HepG2 (cell line): ENCODE measurements around the gene TMEM63B. TPM values are rescaled to one million over a fixed set of nuclear protein-coding genes. Genes with fewer than 3 reads are reported as not detected.

ENCODE experiments used
- ARNT2 ChIP-seq: sonication (generic); formaldehyde crosslinking; IDR thresholded peaks from 2 replicates; pipeline ENCODE4 v1.8.0; 2022; ENCODE audit warnings: mild to moderate bottlenecking, low read depth, missing genetic modification reagents, moderate library complexity
- ATF5 ChIP-seq: sonication (generic); formaldehyde crosslinking; IDR thresholded peaks from 2 replicates; pipeline ENCODE4 v1.4.0; 2020; ENCODE audit warnings: mild to moderate bottlenecking, low read depth, missing genetic modification reagents
- HMGXB4 ChIP-seq, 2 experiments: sonication (generic) in 1 of 2; formaldehyde crosslinking in 1 of 2; IDR thresholded peaks; 2 replicates each; pipeline versions ENCODE4 v1.4.0 to v1.6.1; 2018 to 2020; ENCODE audit warnings: missing genetic modification reagents in 2 of 2, borderline replicate concordance in 1 of 2, low read depth in 1 of 2, mild to moderate bottlenecking in 1 of 2, missing biosample characterization in 1 of 2
- NCOA5 ChIP-seq: sonication (generic); formaldehyde crosslinking; IDR thresholded peaks from 2 replicates; pipeline ENCODE4 v1.4.0; 2020; ENCODE audit warnings: missing genetic modification reagents
- SAP130 ChIP-seq: IDR thresholded peaks from 2 replicates; pipeline ENCODE4 v1.6.1; 2016; ENCODE audit warnings: low read depth
- ZHX2 ChIP-seq, 2 experiments: sonication (generic) in 1 of 2; formaldehyde crosslinking in 1 of 2; IDR thresholded peaks; 2 replicates each; pipeline versions ENCODE4 v1.6.1 to v1.9.0; 2014 to 2022; ENCODE audit warnings: antibody characterized with exemption in 1 of 2, borderline replicate concordance in 1 of 2, inconsistent platforms in 1 of 2, low read depth in 1 of 2, missing genetic modification reagents in 1 of 2
- ZMYM3 ChIP-seq: sonication (generic); formaldehyde crosslinking; IDR thresholded peaks from 2 replicates; pipeline ENCODE4 v1.5.1; 2020; ENCODE audit warnings: mild to moderate bottlenecking, missing genetic modification reagents
- ZNF138 ChIP-seq: sonication (generic); formaldehyde crosslinking; IDR thresholded peaks from 2 replicates; pipeline ENCODE4 v1.5.0; 2020; ENCODE audit warnings: mild to moderate bottlenecking, low read depth, missing genetic modification reagents
- ZNF414 ChIP-seq: sonication (generic); formaldehyde crosslinking; IDR thresholded peaks from 2 replicates; pipeline ENCODE4 v1.5.0; 2020; ENCODE audit warnings: missing genetic modification reagents
- ZNF567 ChIP-seq: sonication (generic); formaldehyde crosslinking; IDR thresholded peaks from 2 replicates; pipeline ENCODE4 v1.8.1; 2023; ENCODE audit warnings: mild to moderate bottlenecking, missing genetic modification reagents, borderline replicate concordance
- ZNF713 ChIP-seq: sonication (generic); formaldehyde crosslinking; IDR thresholded peaks from 2 replicates; pipeline ENCODE4 v1.4.0; 2020; ENCODE audit warnings: mild to moderate bottlenecking, missing genetic modification reagents
- ZNF770 ChIP-seq: sonication (generic); formaldehyde crosslinking; IDR thresholded peaks from 2 replicates; pipeline ENCODE4 v1.5.0; 2020; ENCODE audit warnings: mild to moderate bottlenecking, missing genetic modification reagents
- ZNF780A ChIP-seq: sonication (generic); formaldehyde crosslinking; IDR thresholded peaks from 2 replicates; pipeline ENCODE4 v1.8.0; 2022; ENCODE audit warnings: mild to moderate bottlenecking, missing genetic modification reagents, moderate library complexity
- polyA plus RNA-seq, 8 experiments: library from polyadenylated mRNA; depleted of rRNA in 3 of 8; stranded (reverse) in 7 of 8; unstranded in 1 of 8; fragments of >200 nt; fragmentation: Illumina TruSeq in 4 of 8; extraction: Trizol in 4 of 8; gene quantifications; 2 replicates each; pipeline versions ENCODE4 v1.2.1 to v1.2.3, GENCODE V29; 2011 to 2016; ENCODE audit warnings: low read depth in 4 of 8, missing spikeins in 1 of 8, mixed read lengths in 1 of 8; ENCODE audit not compliant: insufficient read depth in 1 of 8
- total RNA-seq, 5 experiments: library from RNA; depleted of rRNA; stranded (reverse); fragments of >200 nt; fragmentation: Illumina TruSeq; extraction: Trizol; gene quantifications; 2 replicates each; pipeline ENCODE4 v1.2.3, GENCODE V29; 2016; ENCODE audit warnings: low read depth in 1 of 5

Gene TMEM63B
- total and polyA plus RNA-seq, 2 of the 13 experiments (the other 11 are each of a cell fraction or from before 2014, with no cell fraction given): 27.4 to 75.8 TPM

GRCh38 chr6:44078219-44078826 lies 49.0 kb upstream of the TMEM63B start (continued):
- 0 out of 4 replicates have a peak, but pooled peaks of 1 of the 2 experiments have one; percentile 37 for TF ChIP-seq HMGXB4 (CRISPR knock-in tag; IDR thresholded peaks at IDR 0.05; ENCODE audit: borderline replicate concordance in 1 of 2, low read depth in 1 of 2)
- TF ChIP-seq ZNF770 (CRISPR knock-in tag): no peak
- 0 out of 2 replicates have a peak, but pooled peaks have one; percentile 30 for TF ChIP-seq ATF5 (CRISPR knock-in tag)
- TF ChIP-seq ZNF138 (CRISPR knock-in tag): no peak
- TF ChIP-seq NCOA5 (CRISPR knock-in tag): no peak
- TF ChIP-seq ZHX2 (IDR thresholded peaks at IDR 0.05; ENCODE audit: low read depth): no peak
- no peak for TF ChIP-seq ZHX2 (CRISPR knock-in tag; IDR thresholded peaks at IDR 0.05; ENCODE audit: borderline replicate concordance)
- TF ChIP-seq ZNF713: peak; percentile 9; the same call in 1 of the 2 replicates
- TF ChIP-seq ZNF414 (CRISPR knock-in tag): peak; percentile 63; the same call in 1 of the 2 replicates
- no peak for TF ChIP-seq ARNT2
- 0 out of 2 replicates have a peak, but pooled peaks have one; percentile 14 for TF ChIP-seq ZMYM3 (CRISPR knock-in tag)
- 0 out of 2 replicates have a peak, but pooled peaks have one; percentile 60 for TF ChIP-seq ZNF567 (CRISPR knock-in tag)
- no peak for TF ChIP-seq ZNF780A (CRISPR knock-in tag)
- TF ChIP-seq SAP130 (CRISPR knock-in tag): peak; percentile 72
